ENCODE data around the gene C18orf32. TPM values are rescaled to one million over a fixed set of nuclear protein-coding genes. Genes with fewer than 3 reads are reported as not detected.
"Not testable (repeated sequence)": the region's sequence is repeated elsewhere in the genome, so short reads cannot be mapped to it uniquely, and the experiment has no call there.

C18orf32 gene
- total RNA-seq, 4 donors from 2014 or later: 39.6 to 61.5 (median 55.2) TPM

- Histone ChIP-seq H3K27me3 (peaks cover 0 to under 1% (median 0%) of the 10 kb centered on the region in 4 donors), H3K36me3 (no peaks in the 10 kb centered on the region), H3K4me1 (no peaks in the 10 kb centered on the region), H3K27ac (replicated peaks in 1 of 4) (no peak overlapping the region), H3K4me3 (no peak overlapping the region), H3K9me3 (no peaks in the 10 kb centered on the region)
- DNase-seq (ENCODE audit: extremely low spot score): no peak
- TF ChIP-seq CTCF (IDR thresholded peaks at IDR 0.05): no peak
- no peak for TF ChIP-seq POLR2AphosphoS5 (IDR thresholded peaks at IDR 0.05)
- no peak for TF ChIP-seq EP300 (IDR thresholded peaks at IDR 0.05)
- TF ChIP-seq POLR2A (IDR thresholded peaks at IDR 0.05; ENCODE audit: low read depth): no peak
- WGBS: 68% methylated on average over 8 of the region's 8 CpGs
- intact Hi-C loops (cut with DNase I): no loop called here
Measured at GRCh38 chr18:49527631-49528327, 40.7 kb upstream of the C18orf32 start.

GRCh38 chr18:49525981-49526380, 38.9 kb upstream of the C18orf32 start:
- H3K9me3 ChIP-seq: no peaks in the 10 kb centered on the region
- no peak overlapping the region for H3K27ac ChIP-seq (replicated peaks in 1 of 4)
- WGBS: 94% methylated on average over 2 of the region's 2 CpGs
- TF ChIP-seq POLR2A (IDR thresholded peaks at IDR 0.05; ENCODE audit: low read depth) (no peak), CTCF (IDR thresholded peaks at IDR 0.05) (no peak), EP300 (IDR thresholded peaks at IDR 0.05) (no peak), POLR2AphosphoS5 (IDR thresholded peaks at IDR 0.05) (no peak)
- peaks cover 0 to 5% (median 0%) of the 10 kb centered on the region in 4 donors for H3K27me3 ChIP-seq
- no peaks in the 10 kb centered on the region for H3K36me3 ChIP-seq
- intact Hi-C loops (cut with DNase I): no loop called here
- H3K4me1 ChIP-seq: no peaks in the 10 kb centered on the region
- no peak overlapping the region for H3K4me3 ChIP-seq
- peak; percentile 91 for DNase-seq (ENCODE audit: extremely low spot score)

GRCh38 chr18:49524951-49525350, 37.9 kb upstream of the C18orf32 start:
- intact Hi-C loops (cut with DNase I): no loop called here
- H3K27me3 ChIP-seq: peaks cover 0 to 5% (median 0%) of the 10 kb centered on the region in 4 donors
- WGBS: 97% methylated on average over 2 of the region's 2 CpGs
- peak; percentile 57 for DNase-seq (ENCODE audit: extremely low spot score)
- no peaks in the 10 kb centered on the region for H3K36me3 ChIP-seq
- no peak overlapping the region for H3K4me3 ChIP-seq
- H3K9me3 ChIP-seq: no peaks in the 10 kb centered on the region
- no peak overlapping the region for H3K27ac ChIP-seq (replicated peaks in 1 of 4)
- TF ChIP-seq POLR2A (IDR thresholded peaks at IDR 0.05; ENCODE audit: low read depth) (no peak), CTCF (IDR thresholded peaks at IDR 0.05) (no peak), EP300 (IDR thresholded peaks at IDR 0.05) (no peak), POLR2AphosphoS5 (IDR thresholded peaks at IDR 0.05) (no peak)
- no peaks in the 10 kb centered on the region for H3K4me1 ChIP-seq

GRCh38 chr18:49524349-49524748, 37.3 kb upstream of the C18orf32 start:
- intact Hi-C loops (cut with DNase I): no loop called here

GRCh38 chr18:49523580-49524093, 36.6 kb upstream of the C18orf32 start:
- H3K36me3 ChIP-seq; H3K4me3 ChIP-seq; DNase-seq (ENCODE audit: extremely low spot score); intact Hi-C loops (cut with DNase I); H3K27me3 ChIP-seq; H3K9me3 ChIP-seq; H3K27ac ChIP-seq (replicated peaks in 1 of 4); H3K4me1 ChIP-seq: not testable (repeated sequence)
- WGBS: 96% methylated on average over 7 of the region's 7 CpGs

More at GRCh38 chr18:49524349-49524748, 37.3 kb upstream of the C18orf32 start:
- DNase-seq (ENCODE audit: extremely low spot score): peak; percentile 64
- Histone ChIP-seq H3K4me1 (no peaks in the 10 kb centered on the region), H3K27ac (replicated peaks in 1 of 4) (no peak overlapping the region), H3K9me3 (no peaks in the 10 kb centered on the region), H3K27me3 (peaks cover 0 to 5% (median 0%) of the 10 kb centered on the region in 4 donors), H3K36me3 (no peaks in the 10 kb centered on the region), H3K4me3 (no peak overlapping the region)
- 82% methylated on average over 2 of the region's 2 CpGs for WGBS
- TF ChIP-seq POLR2A (IDR thresholded peaks at IDR 0.05; ENCODE audit: low read depth) (no peak), EP300 (IDR thresholded peaks at IDR 0.05) (no peak)

All from esophagus muscularis mucosa (tissue), 4 donors.